Measurements from ENCODE around the gene RHBDF1. TPM values are rescaled to one million over a fixed set of nuclear protein-coding genes. Genes with fewer than 3 reads are reported as not detected.

Gene RHBDF1
- total and polyA plus RNA-seq, 7 donors, result 9.0 to 24.8 (median 18.3) TPM

DNA sequence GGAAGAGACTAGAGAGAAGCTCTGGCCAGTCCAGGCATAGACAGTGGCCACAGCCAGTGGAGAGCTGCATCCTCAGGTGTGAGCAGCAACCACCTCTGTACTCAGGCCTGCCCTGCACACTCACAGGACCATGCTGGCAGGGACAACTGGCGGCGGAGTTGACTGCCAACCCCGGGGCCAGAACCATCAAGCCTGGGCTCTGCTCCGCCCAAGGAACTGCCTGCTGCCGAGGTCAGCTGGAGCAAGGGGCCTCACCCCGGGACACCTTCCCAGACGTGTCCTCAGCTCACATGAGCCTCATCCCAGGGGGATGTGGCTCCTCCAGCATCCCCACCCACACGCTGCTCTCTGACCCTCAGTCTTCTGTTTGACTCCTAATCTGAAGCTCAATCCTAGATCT lies 3.2 kb downstream of the RHBDF1 start:
- WGBS, 3 donors, result 44 to 58% (median 47%) methylated on average over 8 of the region's 8 CpGs
- H3K4me1 ChIP-seq, result peaks cover 55% of the 10 kb centered on the region
- H3K27ac ChIP-seq, result no peak overlapping the region
- no peak for DNase-seq
- TF ChIP-seq, protein P1, sequence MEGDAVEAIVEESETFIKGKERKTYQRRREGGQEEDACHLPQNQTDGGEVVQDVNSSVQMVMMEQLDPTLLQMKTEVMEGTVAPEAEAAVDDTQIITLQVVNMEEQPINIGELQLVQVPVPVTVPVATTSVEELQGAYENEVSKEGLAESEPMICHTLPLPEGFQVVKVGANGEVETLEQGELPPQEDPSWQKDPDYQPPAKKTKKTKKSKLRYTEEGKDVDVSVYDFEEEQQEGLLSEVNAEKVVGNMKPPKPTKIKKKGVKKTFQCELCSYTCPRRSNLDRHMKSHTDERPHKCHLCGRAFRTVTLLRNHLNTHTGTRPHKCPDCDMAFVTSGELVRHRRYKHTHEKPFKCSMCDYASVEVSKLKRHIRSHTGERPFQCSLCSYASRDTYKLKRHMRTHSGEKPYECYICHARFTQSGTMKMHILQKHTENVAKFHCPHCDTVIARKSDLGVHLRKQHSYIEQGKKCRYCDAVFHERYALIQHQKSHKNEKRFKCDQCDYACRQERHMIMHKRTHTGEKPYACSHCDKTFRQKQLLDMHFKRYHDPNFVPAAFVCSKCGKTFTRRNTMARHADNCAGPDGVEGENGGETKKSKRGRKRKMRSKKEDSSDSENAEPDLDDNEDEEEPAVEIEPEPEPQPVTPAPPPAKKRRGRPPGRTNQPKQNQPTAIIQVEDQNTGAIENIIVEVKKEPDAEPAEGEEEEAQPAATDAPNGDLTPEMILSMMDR (IDR thresholded peaks at IDR 0.05), result no peak
- peaks cover 0 to 7% of the 10 kb centered on the region in 2 donors for H3K36me3 ChIP-seq (ENCODE audit: insufficient read depth in 1 of 2, low read depth in 1 of 2)
- intact Hi-C loops (cut with DNase I), result no loop called here
- no peak for ATAC-seq
- no peak overlapping the region for H3K4me3 ChIP-seq
- H3K9me3 ChIP-seq, result no peaks in the 10 kb centered on the region
- no peaks in the 10 kb centered on the region for H3K27me3 ChIP-seq (ENCODE audit: insufficient read depth in 3 of 3, low read length in 2 of 3)

DNA sequence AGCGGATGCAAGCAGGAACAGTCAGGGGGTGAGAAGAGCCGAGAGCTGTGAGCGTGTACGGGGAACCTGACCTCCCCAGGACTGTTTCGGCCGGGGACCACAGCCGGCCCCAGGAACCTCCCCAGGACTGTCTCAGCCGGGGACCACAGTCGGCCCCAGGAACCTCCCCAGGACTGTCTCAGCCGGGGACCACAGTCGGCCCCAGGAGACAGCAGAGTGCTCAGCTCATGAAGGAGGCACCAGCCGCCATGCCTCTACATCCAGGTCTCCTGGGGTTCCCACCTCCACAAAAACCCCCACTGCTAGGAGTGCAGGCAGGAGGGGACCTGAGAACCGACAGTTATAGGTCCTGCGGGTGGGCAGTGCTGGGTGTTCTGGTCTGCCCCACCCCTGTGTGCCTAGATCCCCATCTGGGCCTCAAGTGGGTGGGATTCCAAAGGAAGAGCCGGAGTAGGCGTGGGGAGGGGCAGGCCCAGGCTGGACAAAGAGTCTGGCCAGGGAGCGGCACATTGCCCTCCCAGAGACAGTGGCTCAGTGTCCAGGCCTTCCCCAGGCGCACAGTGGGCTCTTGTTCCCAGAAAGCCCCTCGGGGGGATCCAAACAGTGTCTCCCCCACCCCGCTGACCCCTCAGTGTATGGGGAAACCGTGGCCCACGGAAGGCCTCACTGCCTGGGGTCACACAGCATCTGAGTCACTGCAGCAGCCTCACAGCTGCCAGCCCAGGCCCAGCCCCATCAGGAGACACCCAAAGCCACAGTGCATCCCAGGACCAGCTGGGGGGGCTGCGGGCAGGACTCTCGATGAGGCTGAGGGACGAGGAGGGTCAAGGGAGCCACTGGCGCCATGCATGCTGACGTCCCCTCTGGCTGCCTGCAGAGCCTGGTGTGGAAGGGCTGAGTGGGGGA lies 4.3 kb downstream of the RHBDF1 start:
- peaks cover 58% of the 10 kb centered on the region for H3K4me1 ChIP-seq
- 77 to 80% (median 78%) methylated on average over 27 of the region's 27 CpGs for WGBS, 3 donors
- DNase-seq (peak; percentile 59 to 65), ATAC-seq (no peak)
- intact Hi-C loops (cut with DNase I), result loop anchor here in 1 of 2 donors (2.0 kb wide), 1 partner anchor 29 kb away; no protein-coding TSS in a partner anchor
- H3K36me3 ChIP-seq (ENCODE audit: insufficient read depth in 1 of 2, low read depth in 1 of 2), result peaks cover 0 to 16% of the 10 kb centered on the region in 2 donors
- peak overlapping the region; percentile 60 for H3K27ac ChIP-seq
- H3K9me3 ChIP-seq, result no peaks in the 10 kb centered on the region
- no peak overlapping the region for H3K4me3 ChIP-seq
- H3K27me3 ChIP-seq (ENCODE audit: insufficient read depth in 3 of 3, low read length in 2 of 3), result no peaks in the 10 kb centered on the region
- TF ChIP-seq, protein P1 (IDR thresholded peaks at IDR 0.05), result no peak

DNA sequence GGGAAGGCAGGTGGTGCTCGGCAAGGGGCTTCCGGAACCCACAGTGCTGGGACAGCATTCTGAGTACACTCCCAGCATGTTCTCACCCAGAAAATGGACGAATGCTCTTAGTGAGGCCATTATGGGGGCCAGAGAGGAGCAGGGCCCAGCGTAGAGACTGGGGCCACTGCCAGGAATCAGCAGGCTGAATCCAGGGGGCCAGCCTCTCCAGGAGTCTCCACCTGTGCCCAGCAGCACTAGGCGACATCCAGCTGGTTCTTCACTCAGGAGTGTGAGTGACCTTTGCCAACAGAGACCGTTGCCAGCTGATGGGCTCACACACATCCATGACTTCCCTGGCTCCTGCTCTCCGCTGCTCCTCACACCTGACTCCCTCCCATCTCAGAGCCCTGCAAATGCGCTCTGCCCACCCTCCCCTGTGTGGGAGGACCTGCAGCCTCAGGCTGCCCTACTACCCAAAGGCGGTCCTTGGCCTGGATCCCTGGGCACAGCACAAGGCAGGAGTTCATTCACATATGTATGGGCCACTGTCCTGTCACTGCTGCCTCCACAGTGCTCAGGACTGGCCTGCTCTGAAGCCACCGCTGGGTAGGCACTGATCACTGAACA lies 5.1 kb downstream of the RHBDF1 start:
- peak; percentile 27 to 65 for DNase-seq
- H3K4me3 ChIP-seq, result no peak overlapping the region
- no peaks in the 10 kb centered on the region for H3K27me3 ChIP-seq (ENCODE audit: insufficient read depth in 3 of 3, low read length in 2 of 3)
- H3K36me3 ChIP-seq (ENCODE audit: insufficient read depth in 1 of 2, low read depth in 1 of 2), result peaks cover under 1 to 24% of the 10 kb centered on the region in 2 donors
- intact Hi-C loops (cut with DNase I), result loop anchor here in 1 of 2 donors (2.0 kb wide), 1 partner anchor 30 kb away; no protein-coding TSS in a partner anchor
- peak in 3 of 4 donors; percentile 17 to 55 (median 33) for ATAC-seq
- no peaks in the 10 kb centered on the region for H3K9me3 ChIP-seq
- TF ChIP-seq, protein P1 (IDR thresholded peaks at IDR 0.05), result no peak
- H3K4me1 ChIP-seq, result peaks cover 52% of the 10 kb centered on the region
- 43 to 67% (median 48%) methylated on average over 10 of the region's 10 CpGs for WGBS, 3 donors
- H3K27ac ChIP-seq, result peak overlapping the region; percentile 60

DNA sequence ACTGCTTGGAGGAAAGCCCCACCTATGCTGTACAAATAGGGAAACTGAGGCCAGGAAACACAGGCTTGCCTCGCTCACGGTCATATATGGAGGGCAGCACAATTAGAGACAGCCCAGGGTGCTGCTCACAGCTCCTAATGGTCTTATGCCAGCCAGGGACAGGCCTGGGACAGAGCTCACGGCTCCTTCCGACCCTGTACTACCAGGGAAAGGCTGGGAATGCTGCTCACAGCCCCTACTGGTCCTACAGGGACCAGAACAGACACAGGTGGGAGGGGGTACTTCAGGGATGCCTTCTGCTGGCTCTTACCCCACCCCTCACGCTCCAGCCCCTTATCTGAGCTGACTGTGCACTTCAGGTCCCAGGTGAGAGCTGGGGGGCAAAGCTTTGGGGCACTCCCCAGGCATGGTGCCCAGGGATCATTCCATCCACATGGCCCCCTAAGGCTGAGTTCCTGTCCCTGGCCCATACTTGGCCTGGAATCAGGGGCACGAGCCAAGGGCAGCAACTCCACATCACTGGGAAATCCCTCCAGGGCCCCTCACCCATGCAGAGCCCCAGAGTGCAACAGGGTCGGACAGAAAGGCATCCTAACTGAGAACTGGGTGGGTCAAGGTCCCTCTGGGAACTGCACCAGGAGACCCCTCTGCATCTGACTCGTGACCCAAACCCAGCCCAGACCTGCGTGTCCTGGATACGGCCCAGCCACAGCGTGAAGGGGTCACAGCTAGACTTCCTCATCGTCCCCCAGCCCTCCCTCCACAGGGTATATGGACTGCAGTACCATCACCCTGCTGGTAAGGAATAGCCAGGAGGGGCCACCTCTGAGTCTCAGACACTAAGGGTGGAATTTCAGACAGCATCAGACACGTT lies 5.9 kb downstream of the RHBDF1 start:
- 82 to 87% (median 83%) methylated on average over 13 of the region's 13 CpGs for WGBS, 3 donors

More for the DNA sequence above, 5.9 kb downstream of the RHBDF1 start:
- Histone ChIP-seq H3K4me1 (peaks cover 52% of the 10 kb centered on the region), H3K27ac (no peak overlapping the region), H3K9me3 (no peaks in the 10 kb centered on the region), H3K4me3 (no peak overlapping the region), H3K27me3 (ENCODE audit: insufficient read depth in 3 of 3, low read length in 2 of 3) (no peaks in the 10 kb centered on the region), H3K36me3 (ENCODE audit: insufficient read depth in 1 of 2, low read depth in 1 of 2) (peaks cover 3 to 32% of the 10 kb centered on the region in 2 donors)
- TF ChIP-seq, protein P1 (IDR thresholded peaks at IDR 0.05), result no peak
- intact Hi-C loops (cut with DNase I), result loop anchor here in 1 of 2 donors (2.0 kb wide), 1 partner anchor 30 kb away; no protein-coding TSS in a partner anchor
- peak in 1 of 2 donors; percentile 13 for DNase-seq
- peak in 1 of 4 donors; percentile 20 for ATAC-seq

Measured in psoas muscle (tissue), 8 donors.